WI38 (cell line): Measurements from ENCODE around the gene SLPI.

Experiments used
- H3K4me3 ChIP-seq: 2 replicates; pipeline ENCODE4 v1.5.1; 2011; ENCODE audit warnings: low read depth, mild to moderate bottlenecking, control low read depth, low read length
- CTCF ChIP-seq: IDR thresholded peaks from 2 replicates; pipeline ENCODE4 v1.5.1; 2012; ENCODE audit warnings: low read depth, mild to moderate bottlenecking, control low read depth, low read length

The SLPI gene

GRCh38 chr20:45289942-45290676, 35.7 kb upstream of the SLPI start:
- H3K4me3 ChIP-seq: no peak overlapping the region
- no peak for TF ChIP-seq CTCF

DNA sequence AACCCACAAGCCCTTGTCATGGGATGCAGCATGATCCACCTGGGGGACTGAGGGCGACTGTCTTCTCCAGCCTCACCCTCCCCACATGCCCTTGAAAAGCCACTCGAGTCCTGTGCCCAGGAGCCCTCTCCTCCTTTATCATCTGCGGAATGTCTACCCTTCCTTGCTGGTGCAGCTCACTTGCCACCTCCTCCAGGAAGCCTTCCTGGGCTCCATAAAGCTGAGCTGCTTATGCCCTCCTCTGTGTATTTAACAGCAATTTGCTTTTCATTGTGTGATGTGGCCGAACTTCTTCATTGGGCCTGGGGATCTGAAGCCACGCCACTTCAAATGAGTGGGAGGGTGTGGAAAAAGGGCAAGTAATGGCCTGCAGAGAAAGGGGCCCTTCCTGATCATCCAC, 34.5 kb upstream of the SLPI start:
- no peak overlapping the region for H3K4me3 ChIP-seq
- TF ChIP-seq CTCF: no peak

DNA sequence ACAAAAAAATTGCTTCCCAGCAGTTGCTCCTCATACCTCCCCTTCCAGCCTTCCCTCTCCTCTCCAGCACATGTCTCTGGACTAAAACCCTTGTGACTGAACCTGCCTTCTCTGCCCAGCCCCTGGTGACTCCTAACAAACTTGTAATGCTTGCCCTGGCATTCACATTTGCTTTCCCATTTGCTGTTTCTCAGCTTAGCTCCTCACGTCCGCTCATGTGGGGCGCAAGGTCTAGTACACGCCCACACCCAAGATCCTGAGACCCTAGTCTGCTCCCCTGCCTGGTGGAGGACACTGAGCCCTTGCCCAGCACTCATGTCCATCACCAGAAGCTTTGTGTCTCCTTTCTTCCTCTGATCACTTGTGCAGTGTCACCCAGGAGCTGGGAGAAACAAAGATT, 34.0 kb upstream of the SLPI start:
- no peak overlapping the region for H3K4me3 ChIP-seq
- no peak for TF ChIP-seq CTCF

DNA sequence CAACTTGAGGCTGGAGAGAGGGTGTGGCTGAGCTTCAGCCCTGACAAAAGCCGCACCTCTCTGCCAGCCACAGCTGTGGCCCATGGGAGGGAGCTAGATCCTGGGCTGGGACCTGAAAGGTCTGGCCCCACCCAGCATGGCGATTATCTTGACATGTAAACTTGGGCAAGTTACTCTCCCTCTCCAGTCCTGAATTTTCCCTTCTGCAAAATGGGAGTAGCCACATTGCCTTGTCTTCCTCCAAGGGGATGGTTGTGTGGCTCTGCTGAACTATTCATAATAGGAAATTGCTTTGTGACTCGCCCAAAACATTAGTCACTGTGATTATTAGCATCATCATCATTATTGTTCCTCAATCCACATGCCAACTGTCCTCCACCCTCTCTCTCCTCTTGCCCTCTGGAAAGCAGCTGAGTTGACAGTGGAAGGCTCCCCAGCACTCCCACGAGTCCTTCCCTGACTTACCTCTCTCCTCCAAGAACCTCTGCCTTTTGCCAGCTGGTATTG, 29.2 kb upstream of the SLPI start:
- no peak for TF ChIP-seq CTCF
- no peak overlapping the region for H3K4me3 ChIP-seq

GRCh38 chr20:45282700-45283550, 28.6 kb upstream of the SLPI start:
- no peak overlapping the region for H3K4me3 ChIP-seq
- no peak for TF ChIP-seq CTCF

DNA sequence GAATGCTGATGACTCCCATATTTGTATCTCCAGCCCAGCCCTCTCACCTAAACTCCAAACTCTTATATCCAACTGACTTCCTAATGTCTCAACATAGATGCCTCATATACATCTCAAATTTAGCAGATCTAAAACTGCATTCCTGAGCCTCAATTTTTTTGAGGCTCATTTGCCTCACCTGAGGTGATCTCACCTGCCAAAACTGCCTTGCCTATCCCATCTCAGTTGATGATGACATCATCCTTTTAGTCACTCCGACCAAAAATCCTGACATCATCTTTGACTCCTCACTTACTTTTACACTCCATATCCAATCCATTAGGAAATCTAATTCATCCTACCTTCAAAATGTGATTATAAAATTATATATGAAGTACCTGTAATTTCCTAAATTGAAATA, 25.6 kb upstream of the SLPI start:
- no peak overlapping the region for H3K4me3 ChIP-seq
- no peak for TF ChIP-seq CTCF

DNA sequence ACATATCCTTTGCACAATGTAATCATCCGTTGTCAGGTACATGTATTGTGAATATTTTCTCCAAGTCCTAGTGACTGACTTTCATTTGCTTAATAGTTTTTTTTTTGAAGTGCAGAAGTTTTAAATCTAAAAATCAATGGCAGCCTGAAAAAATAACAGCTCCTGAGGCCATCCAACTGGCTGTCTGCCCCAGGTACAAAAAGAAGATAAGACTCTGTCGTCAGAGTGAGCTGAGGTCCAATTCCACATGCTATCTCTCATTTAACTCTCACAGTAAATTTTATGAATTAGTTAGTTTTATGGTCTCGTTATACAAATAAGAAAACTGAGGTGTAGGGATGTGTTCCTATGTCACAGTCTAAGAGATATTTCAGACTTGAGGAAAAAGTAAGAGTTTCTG, 21.0 kb upstream of the SLPI start:
- TF ChIP-seq CTCF: no peak
- H3K4me3 ChIP-seq: no peak overlapping the region
